Measurements from ENCODE around the gene VPREB1.
"Not testable (repeated sequence)": the region's sequence is repeated elsewhere in the genome, so short reads cannot be mapped to it uniquely, and the experiment has no call there.

VPREB1 gene

DNA sequence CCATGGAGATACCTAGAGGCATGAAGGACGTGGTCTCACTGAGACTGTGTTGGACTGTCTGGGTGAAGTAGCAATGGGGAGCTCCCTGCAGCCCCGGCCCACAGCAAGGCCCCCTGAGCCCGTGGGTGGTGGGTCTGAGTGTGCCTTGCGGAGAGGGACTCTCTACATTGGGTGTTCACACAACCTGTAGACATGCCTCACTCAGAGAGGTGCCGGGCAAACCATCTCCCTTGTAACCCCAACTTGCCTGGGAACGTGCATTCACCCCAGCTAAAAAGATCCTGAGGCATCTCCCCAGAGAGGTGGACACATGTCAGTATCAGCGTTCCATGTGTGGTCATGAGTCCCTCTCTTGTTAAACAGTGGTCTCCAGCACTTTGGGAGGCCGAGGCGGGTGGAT is 2.1 kb downstream of the VPREB1 start:
- DNase-seq, result no peak

- DNase-seq, result peak in 1 of 5 donors; percentile 57
These were observed 4.3 kb downstream of the VPREB1 start for GRCh38 chr22:22248878-22249277.

- DNase-seq, result not testable (repeated sequence)
These were observed 6.1 kb downstream of the VPREB1 start for GRCh38 chr22:22250651-22251050.

GRCh38 chr22:22256133-22256532 is 11.5 kb downstream of the VPREB1 start:
- not testable (repeated sequence) for DNase-seq

DNA sequence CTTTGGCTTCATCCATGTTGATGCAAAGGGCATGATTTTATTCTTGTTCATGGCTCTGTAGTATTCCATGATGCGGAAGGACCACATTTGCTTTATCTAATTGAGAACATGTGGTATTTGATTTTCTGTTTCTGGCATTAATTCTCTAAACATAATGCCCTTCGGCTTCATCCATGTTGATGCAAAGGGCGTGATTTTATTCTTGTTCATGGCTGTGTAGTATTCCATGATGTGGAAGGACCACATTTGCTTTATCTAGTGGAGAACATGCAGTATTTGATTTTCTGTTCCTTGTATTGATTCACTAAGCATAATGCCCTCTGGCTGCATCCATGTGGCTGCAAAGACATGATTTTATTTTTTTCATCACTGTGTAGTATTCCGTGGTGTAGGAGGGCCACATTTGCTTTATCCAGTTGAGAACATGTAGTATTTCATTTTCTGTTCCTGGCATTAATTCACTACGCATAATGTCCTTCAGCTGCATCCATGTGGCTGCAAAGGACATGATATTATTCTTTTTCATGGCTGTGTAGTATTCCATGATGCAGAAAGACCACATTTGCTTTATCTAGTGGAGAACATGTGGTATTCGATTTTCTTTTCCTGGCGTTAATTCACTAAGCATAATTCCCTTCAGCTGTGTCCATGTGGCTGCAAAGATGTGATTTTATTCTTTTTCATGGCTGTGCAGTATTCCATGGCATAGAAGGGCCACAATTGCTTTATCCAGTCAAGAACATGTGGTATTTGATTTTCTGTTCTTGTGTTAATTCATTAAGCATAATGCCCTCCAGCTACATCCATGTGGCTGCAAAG is 14.2 kb downstream of the VPREB1 start:
- DNase-seq, result not testable (repeated sequence)

- DNase-seq, result not testable (repeated sequence)
These were observed 15.6 kb downstream of the VPREB1 start for GRCh38 chr22:22260169-22260568.

- DNase-seq, result not testable (repeated sequence)
These were observed 16.0 kb downstream of the VPREB1 start for GRCh38 chr22:22260586-22260985.

DNA sequence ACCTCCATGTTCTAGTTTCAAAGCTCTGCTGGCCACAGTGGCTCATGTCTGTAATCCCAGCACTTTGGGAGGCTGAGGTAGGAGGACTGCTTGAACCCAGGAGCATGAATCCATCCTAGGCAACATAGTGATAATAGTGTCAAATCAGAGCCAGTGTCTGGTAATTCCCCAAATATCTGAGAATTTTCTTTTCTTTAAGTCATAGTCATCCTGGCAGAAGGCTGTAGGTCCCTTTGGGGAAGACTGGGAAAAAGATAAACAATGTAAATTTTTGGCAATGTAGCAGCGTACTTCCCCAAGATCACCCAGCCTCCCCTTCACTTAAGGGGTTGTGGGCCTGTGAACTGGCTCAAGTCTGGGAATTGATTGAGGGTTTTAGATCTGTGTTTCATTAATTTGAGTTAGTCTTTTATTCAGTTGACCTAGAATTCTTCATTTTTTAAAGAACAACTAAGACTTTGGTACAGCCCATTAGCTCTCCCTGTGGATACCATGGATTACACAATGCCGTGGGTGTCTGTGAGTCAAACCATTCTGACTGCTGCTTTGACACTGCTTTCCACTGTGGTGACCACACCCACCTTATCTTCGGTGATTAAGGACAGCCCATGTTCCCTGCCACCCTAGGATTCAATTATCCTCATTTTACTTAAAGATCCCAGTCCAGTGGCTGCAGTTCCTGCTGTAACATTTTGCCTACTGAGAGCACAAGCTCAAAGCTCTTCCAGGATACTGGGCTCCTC is 17.9 kb downstream of the VPREB1 start:
- DNase-seq, result not testable (repeated sequence)

DNA sequence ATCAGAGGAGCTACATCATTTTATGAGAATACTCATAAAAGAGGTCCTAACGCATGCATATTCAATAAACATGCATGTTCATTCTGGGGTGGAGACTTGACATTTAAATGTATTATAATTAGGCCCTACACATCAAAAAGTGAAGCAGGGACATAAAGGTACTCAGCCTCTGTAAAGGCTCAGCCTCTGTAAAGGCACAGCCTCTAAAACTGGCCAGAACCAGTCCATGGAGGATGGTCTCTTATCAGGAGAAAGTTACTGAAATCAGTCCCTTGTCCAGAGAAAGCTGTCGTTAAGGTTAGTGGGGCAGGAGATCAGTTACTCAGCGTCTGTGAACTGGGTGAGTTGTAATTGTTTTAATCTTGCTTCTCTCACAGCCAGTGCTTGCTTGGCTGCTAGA is 19.2 kb downstream of the VPREB1 start:
- DNase-seq, result not testable (repeated sequence)

GRCh38 chr22:22270036-22270676 is 25.6 kb downstream of the VPREB1 start:
- not testable (repeated sequence) for DNase-seq

GRCh38 chr22:22277423-22277822 is 32.8 kb downstream of the VPREB1 start:
- not testable (repeated sequence) for DNase-seq

DNA sequence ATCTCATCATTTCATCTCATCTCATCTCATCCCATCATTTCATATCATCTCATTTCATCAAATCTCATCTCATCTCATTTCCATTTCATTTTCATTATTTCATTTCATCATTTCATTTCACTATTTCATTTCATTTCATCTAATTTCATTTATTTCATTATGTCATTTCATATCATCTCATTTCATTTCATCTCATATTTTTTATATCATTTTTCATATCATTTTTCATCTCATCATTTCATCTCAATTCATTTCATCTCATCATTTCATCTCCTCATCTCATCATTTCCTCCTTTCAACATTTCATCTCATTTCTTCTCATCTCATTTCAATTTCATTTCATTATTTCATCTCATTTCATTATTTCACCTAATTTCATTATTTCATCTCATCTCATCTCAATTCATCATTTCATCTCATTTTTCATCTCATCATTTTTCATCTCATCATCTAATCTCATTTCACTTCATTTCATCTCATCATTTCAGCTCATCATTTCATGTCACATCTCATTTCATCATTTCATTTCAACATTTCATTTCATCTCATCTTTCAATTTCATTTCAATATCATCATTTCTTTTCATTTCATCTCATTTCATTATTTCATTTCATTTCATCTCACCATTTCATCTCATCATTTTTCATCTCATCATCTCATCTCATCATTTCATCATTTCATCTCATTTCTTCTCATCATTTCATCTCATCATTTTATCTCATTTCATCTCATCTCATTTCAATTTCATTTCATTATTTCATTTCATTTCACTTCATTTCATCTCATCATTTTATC is 40.6 kb downstream of the VPREB1 start:
- DNase-seq, result not testable (repeated sequence)

GRCh38 chr22:22286390-22287105 is 42.0 kb downstream of the VPREB1 start:
- not testable (repeated sequence) for DNase-seq

DNA sequence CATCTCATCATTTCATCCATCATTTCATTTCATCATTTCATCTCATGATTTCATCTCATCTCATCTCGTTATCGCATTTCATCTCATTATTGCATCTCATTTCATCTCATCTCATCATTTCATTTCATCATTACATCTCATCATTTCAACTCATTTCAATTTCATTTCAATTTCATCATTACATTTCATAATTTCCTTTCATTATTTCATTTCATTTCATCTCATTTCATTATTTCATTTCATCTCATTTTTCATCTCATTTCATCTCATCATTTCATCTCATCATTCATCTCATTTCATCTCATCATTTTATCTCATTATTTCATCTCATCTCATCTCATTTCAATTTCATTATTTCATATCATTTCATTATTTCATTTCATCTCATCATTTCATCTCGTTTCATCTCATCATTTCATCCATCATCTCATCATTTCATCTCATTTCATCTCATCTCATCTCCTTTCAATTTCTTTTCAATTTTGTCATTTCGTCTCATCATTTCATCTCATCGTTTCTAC is 42.6 kb downstream of the VPREB1 start:
- not testable (repeated sequence) for DNase-seq

DNA sequence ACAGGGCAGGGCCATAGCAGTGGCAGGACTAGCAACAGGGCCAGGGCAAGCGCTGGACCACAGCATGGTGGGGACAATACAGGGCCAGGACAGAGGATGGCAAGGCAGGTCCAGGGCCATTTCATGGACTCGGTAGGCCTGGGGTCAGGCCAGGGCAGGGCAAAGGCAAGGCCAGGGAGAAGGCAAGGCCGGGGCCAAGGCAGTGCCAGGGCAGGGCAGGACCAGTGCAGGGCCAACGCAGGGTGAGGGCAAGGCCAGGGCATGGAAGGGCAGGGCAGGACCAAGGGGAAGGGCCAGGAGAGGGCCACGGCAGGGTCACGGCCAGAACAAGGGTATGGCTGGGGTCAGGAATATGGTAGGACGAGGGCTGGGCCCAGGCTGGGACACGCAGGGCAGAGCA is 45.1 kb downstream of the VPREB1 start:
- DNase-seq, result not testable (repeated sequence)

DNA sequence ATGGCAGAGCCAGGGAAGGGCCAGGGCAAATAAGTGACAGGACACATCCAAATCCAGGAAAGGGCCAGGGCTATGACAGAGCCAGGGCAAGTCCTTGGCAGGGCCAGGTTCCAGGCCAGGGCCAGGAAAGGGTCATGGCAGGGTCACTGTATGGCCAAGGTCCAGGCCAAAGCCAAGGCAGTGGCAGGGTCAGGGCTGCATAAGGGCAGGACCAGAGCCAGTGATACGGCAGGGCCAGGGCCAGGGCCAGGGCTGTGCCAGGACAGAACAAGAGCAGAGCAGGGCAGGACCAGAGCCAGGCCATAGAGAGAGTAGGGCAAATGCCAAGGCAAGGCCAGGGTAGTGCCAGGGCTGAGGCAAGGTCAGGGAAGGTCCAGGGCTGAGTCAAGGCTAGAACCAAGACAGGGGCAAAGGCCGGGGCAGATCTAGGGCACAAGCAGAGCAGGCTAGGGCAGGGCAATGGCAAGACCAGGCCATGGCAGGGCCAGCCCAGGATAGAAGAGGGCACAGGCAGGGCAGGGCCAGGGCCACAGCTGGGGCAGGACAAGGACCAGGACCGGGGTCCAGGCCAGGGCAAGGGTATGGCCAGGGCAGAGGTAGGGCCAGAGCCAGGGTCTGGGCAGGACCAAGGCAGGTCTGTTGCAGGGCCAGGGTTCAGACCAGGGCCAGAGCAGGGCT is 46.7 kb downstream of the VPREB1 start:
- not testable (repeated sequence) for DNase-seq

DNA sequence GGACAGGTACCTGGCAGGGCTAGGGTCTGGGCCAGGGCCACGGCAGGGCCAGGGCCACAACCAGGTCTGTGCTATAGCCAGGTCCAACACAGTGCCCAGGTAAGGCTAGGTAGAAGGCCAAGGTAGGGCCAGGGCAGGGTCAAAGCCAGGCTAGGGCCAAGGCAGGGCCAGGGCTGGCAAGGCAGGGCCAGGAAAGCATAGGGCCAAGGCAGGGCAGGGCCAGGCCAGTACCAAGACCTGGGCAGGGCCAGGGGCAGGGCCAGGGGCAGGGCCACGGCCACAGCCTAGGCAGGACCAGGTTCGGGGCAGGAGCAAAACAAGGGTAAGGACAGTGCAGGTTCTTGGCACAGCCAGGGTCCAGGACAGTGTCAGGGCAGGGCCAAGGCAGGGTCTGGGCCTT is 48.1 kb downstream of the VPREB1 start:
- DNase-seq, result not testable (repeated sequence)

GRCh38 chr22:22293436-22293835 is 48.9 kb downstream of the VPREB1 start:
- not testable (repeated sequence) for DNase-seq

DNA sequence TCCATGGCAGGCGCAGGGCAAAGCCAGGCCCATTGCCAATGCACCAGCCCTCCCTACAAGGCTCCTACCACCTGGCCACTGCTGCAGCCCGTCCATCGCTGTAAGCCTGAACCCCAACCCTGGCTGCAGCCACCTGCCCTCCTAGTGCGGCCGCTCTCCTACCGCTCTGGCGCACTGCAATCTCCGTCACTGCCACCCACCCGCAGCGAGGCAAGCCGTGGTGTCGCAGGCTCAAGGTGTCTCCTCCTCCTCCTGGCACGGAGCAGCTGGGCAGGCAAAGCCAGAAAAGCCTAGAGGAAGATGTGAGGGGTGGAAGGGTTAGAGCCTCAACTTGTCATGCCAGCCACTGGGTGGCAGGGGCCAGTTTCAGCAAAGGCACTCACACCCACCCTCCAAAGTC is 50.1 kb downstream of the VPREB1 start:
- not testable (repeated sequence) for DNase-seq

Data from T-helper 1 cell (primary cell).